Measurements from ENCODE around the gene TSHB. TPM values are rescaled to one million over a fixed set of nuclear protein-coding genes. Genes with fewer than 3 reads are reported as not detected.
"Not testable (repeated sequence)": the region's sequence is repeated elsewhere in the genome, so short reads cannot be mapped to it uniquely, and the experiment has no call there.

TSHB gene
- polyA plus RNA-seq (ENCODE audit: insufficient read length in 3 of 3) = under 1 TPM in 1 of 3 donors, not detected in 2; 0.61 TPM

DNA sequence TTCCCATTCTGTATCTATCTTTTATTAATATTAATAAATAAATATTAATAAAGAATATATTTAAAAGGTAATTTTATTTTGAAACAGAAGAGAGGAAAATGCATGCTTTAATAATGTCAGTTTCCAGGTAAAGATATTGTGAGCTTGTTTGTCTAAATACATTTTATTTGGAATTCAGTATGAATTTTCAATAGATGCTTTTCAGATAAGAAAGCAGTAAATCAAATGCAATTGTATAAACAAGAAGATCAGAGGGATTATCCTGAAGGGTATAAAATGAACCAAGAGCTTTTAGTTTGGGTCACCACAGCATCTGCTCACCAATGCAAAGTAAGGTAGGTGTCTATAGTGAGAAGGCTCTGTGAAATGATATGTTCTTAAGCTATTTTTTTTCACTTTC is at the start of gene TSHB:
TSS of gene TSHB (plus strand) at position 301 of the 400 bp plus-strand sequence. CDS start 3,537 bp downstream, outside the sequence.
- DNase-seq (ENCODE audit: low read depth in 3 of 3, low spot score in 2 of 3) = no peak

DNA sequence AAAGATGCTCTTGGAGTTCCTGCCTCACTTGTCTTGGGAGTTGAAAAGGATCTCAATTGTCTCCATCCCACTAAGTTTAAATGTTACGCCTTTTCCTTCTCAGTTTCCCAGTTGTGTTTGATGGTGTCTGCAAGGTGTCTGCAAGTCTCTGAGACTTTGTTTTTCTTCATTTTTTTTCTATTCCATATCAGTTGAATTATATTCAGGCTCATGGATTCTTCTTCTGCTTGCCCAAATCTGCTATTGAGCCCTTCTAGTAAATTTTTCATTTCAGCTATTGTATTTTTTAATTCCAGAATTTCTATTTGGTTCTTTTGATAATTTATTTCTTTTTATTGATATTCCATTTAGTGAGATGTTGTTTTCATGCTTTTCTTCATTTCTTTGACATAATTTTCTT is 47.4 kb upstream of the TSHB start:
- DNase-seq (ENCODE audit: low read depth in 3 of 3, low spot score in 2 of 3) = no peak

DNA sequence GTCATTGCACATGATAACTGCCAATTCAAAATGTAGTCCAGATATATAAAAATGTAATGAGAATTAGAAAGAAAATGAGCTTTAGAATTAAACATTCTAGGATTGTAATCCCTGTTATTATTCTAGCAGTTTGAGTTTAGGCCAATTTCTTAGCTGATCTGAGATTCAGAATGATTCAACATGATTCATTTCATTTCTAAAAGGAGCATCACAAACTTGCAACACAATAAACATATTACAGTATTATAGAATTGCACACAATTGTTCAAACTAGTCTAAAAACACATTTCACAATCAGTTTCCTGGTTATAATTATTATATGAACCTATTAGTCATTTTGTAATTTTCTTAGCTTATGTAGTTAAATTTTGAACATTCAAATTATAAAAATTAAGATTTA is 43.3 kb upstream of the TSHB start:
- DNase-seq (ENCODE audit: low read depth in 3 of 3, low spot score in 2 of 3) = no peak

DNA sequence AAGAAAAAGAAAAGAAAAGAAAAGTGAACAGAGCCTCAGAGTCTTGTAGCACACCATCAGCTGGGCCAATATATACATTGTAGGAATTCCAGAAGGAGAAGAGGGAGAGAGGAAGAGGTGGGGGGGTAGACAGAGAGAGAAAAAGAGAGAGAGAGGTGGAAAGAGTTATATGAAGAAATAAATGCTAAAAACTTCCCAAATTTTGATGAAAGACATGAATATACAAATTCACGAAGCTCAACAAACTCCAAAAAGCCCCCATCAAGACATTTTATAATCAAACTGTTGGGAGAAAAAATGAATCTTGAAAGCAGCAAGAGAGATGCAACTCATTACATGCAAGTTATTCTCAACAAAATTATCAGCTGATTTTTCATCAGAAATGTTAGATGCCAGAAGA is 41.5 kb upstream of the TSHB start:
- DNase-seq (ENCODE audit: low read depth in 3 of 3, low spot score in 2 of 3) = no peak

DNA sequence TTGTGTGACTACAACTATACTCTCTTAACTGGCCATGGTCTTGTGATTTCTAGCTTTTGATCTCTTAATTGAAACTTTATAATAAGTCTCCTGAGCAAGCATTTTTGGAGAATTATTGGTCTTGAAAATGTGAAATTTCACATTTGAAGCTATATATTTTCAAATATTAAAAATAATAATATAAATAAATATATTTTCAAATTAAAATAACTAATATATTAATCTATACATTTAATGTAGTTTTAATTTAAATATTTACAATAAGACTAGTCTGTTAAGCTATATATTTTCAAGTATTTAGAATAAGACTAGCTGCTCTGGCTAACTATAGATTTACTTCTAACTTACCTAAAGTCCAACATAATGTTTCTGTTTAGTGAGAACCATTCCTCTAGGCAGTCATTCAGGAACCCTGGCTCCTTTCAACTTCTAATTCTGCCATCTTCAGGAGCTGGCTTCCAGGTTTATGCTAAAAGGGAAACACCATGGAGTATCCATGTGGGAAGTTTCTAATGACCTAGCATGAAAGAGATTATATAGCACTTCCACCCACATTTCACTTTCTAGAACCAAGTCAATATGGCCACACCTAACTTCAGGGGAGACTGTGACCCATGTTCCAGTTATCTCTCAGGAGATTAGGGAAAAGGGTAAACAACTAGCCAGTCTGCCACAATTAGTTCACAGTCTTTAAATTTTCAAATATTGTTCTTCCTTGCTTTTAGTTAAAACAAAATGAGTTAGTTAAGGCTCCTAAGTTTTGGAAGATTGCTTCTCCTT is 31.9 kb upstream of the TSHB start:
- no peak for DNase-seq (ENCODE audit: low read depth in 3 of 3, low spot score in 2 of 3)

DNA sequence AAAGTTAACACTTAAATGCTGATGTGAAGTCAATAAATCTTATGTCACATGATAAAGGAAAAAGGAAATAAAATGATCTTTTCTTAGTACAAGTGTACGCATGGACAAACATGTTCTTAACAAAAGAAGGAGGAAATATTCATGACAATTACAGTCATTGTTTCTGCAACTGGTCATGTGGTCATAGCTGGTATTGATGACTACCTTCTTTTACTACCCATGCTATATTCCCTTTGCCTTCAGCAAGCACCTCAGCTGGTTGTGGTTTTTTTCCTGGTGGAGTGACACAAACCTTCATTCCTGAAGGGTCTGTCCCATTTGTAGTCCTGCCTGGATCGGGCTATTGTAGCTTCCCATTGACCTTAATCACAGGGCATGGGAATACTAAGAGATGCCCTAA is 23.4 kb upstream of the TSHB start:
- no peak for DNase-seq (ENCODE audit: low read depth in 3 of 3, low spot score in 2 of 3)

DNA sequence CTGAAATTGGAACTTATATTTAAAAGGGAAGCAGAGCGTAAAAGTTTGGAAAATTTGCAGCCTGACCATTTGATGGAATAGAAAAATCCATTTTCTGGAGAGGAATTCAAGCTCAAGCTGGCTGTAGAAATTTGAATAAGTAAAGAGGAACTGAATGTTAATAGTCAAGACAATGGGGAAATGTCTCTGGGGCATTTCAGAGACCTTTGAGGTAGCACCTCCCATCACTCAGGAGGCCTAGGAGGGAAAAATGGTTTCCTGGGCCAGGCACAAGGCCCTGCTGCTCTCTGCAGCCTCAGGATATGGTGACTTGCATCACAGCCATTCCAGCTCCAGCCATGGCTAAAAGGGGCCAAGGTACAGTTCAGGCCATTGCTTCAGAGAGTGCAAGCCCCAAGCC is 17.6 kb upstream of the TSHB start:
- DNase-seq (ENCODE audit: low read depth in 3 of 3, low spot score in 2 of 3) = no peak

DNA sequence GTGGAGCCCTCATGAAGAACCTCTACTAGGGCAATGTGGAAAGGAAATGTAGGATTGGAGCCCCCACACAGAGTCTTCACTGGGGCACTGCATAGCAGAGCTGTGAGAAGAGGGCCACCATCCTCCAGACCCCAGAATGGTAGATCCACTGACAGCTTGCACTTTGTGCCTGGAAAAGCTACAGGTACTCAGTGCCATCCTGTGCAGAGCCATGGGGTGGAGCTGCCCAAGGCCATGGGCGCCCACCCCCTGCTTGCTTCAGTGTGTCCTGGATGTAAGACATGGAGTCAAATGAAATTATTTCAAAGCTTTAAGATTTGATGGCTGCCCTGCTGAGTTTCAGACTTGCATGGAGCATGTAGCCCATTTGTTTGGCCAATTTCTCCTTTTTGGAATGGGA is 17.2 kb upstream of the TSHB start:
- no peak for DNase-seq (ENCODE audit: low read depth in 3 of 3, low spot score in 2 of 3)

DNA sequence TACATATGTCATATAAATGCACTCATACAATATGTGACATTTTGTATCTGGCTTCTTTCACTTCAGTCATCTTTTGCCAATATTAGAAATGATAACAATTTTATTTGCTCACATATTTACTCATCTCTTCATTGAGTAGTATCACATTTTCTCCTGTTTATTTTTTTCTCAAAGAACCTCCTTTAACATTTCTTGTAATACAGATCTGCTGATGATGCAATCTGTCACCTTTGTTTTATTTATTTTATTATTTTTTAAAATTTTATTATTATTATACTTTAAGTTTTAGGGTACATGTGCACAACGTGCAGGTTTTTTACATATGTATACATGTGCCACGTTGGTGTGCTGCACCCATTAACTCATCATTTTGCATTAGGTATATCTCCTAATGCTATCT is 15.8 kb upstream of the TSHB start:
- DNase-seq (ENCODE audit: low read depth in 3 of 3, low spot score in 2 of 3) = no peak

DNA sequence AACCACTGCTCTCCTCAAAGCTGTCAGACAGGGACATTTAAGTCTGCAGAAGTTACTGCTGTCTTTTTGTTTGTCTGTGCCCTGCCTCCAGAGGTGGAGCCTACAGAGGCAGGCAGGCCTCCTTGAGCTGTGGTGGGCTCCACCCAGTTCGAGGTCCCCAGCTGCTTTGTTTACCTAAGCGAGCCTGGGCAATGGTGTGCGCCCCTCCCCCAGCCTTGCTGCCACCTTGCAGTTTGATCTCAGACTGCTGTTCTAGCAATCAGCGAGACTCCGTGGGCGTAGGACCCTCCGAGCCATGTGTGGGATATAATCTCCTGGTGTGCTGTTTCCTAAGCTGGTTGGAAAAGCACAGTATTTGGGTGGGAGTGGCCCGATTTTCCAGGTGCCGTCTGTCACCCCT is 10.1 kb upstream of the TSHB start:
- DNase-seq (ENCODE audit: low read depth in 3 of 3, low spot score in 2 of 3) = not testable (repeated sequence)

DNA sequence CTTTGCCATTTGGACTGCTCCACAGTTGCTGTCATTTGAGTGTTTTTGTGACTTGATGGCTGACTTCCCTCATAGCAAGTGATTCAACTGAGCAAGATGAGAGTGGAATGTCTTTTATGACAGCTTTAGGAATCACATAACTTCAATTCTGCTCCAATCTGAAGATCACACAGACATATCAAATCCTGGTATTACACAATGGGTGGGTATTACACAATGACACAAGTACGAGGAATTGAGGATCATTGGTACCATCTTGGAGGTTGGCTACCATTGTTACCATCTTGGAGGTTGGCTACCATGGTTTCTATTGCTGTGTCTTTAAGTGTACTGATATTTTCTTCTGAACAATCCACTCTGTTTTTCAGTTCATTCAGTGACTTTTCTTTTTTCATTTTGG is 8.5 kb upstream of the TSHB start:
- no peak for DNase-seq (ENCODE audit: low read depth in 3 of 3, low spot score in 2 of 3)

DNA sequence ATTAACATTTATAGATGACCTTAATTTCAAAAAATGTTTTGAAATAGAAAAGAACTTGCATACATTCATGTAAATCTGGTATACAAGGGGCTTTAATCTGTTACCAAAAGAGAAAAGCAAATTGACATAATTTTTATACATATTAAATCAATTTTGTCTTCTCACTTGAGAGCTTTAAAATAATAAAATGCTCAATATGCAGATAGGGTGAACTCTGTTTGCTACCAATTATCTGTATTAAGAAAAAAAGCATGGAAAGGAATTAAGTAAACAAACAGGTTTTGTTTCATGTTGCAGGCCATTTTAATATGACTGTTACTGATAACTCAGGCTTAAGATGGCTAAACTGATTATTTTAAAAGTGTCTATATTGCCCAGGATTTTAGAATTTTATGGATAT is 6.0 kb upstream of the TSHB start:
- DNase-seq (ENCODE audit: low read depth in 3 of 3, low spot score in 2 of 3) = no peak

DNA sequence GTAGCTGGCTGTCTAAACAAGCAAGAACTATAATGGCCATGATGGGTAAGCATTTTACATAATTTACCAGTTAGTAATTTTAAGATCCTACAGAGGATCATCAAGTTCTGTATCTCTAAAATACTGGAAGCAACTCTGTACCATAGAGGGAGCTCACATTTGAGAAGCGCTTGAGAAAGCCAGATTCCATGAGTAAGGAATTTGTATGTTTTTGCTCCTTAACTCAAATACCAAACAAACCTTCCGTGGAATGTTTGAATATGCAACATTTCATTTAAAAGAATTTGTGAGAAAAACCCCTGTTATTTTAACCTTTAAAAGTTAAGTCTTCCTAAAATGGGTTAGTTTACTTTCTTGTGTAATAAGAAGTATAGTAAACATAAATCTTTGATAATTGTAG is 2.0 kb downstream of the TSHB start:
- DNase-seq (ENCODE audit: low read depth in 3 of 3, low spot score in 2 of 3) = no peak

DNA sequence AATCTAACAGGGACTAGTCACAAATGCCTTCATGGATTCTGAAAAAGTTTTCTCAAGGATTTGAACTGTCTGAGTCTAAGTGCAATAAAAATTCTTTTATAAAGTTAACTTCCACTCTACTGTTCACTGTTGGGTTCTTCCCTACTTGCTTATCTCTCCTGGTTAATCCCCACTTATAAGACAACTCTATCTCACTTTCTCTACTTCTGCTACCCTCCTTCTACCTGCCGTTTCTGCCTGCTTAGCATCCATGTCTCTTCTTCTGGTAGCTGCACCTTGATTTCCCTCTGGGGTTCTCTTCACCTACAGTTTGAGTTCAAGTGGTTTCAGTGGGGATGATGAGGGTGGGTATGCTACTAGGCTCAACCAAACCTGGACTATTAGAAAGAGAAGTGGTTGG is 6.0 kb downstream of the TSHB start:
- no peak for DNase-seq (ENCODE audit: low read depth in 3 of 3, low spot score in 2 of 3)

DNA sequence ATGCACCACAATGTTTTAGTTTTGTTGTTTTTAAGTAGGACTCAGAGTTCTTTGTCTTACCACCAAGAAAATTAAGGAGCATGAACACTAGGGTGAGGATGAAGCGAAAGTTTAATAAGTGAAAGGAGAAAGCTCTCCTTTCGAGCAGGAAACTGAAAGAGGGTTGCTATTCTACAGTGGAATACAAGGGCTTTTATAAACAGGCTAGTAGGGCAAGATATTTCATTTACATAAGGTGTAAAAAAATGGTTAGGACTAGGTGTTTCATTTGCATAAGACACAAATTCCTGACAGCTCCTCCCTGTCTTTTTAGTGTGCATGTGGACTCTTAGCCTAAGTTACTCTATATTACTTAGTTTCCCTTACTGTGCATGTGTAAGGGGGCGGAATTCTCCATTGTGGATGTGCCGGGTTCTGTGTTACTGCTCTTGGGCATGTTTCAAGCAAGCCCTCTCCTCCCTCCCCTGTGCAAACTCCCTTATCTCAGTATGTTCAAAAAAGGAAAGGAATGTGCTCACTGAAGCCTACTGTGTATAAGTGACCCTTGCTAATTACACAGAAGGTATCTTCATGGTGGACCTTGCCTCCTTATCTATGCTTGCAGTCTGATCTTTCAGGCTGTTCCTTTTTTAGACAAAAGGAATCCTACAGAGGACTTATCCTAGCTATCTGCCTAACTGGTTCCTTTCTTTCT is 7.3 kb downstream of the TSHB start:
- no peak for DNase-seq (ENCODE audit: low read depth in 3 of 3, low spot score in 2 of 3)

DNA sequence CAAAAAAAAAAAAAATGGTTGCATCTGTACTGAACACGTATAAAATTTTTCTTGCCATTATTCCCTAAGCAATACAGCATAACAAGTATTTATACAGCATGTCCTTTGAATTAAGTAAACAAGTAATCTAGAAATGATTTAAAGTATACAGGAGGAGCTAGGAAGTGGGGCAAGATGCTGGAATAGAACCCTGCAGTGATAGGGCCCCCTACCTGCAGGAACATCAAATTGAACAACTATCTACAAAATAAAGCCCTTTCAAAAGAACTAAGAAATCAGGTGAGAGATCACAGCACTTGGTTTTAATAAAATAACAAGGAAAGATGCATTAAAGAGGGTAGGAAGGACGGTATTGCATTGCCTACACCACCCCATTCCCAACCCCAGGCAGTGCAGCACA is 10.9 kb downstream of the TSHB start:
- no peak for DNase-seq (ENCODE audit: low read depth in 3 of 3, low spot score in 2 of 3)

DNA sequence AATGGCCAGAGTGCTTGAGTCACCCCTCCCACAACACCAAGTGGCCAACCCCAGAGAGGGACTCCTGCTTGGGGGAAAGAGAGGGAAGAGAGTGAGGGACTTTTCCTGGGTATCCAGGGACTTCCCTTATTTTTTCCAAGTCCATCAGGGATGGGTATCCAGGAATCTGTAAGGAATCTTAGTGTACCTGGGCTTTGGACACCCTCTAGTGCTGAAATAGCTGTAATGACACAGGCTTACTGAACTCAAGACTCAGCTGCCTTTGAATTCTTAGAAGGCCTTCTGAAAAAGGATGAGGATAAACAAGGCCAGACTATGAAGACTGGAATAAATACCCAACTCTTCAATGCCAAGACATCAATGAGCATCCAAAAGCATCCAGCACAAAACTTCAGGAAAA is 12.0 kb downstream of the TSHB start:
- no peak for DNase-seq (ENCODE audit: low read depth in 3 of 3, low spot score in 2 of 3)

DNA sequence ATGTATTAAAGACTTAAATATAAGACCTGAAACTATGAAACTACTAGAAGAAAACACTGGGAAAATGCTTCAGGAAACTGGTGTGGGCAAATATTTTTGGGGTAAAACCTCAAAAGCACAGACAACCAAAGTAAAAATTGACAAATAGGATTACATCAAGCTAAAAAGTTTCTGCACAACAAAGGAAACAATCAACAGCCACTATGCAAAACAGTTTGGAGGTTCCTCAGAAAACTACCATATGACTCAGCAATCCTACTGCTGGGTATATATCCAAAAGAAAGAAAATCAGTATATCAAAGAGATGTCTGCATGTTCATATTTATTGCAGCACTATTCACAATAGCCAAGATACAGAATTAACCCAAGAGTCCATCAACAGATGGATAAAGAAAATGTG is 17.1 kb downstream of the TSHB start:
- DNase-seq (ENCODE audit: low read depth in 3 of 3, low spot score in 2 of 3) = no peak

DNA sequence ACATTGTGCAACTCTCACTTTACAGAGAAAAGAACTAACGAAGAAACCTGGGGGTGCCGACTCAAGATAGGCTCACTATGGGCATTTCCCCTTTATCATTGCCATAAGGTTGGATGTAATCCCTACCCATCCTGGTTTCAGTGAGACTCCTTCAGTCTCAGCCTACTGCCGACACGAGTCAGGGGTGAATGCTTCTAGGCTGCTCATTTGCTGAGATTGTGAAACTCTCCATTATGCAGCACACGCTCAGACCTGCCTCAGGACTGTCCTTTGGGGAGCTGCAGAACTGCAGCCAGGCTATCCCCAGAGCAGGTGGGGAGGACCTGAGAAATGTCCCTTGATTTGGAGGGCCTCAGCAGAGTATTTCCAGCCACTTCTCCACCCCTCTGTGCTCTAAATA is 22.2 kb downstream of the TSHB start:
- no peak for DNase-seq (ENCODE audit: low read depth in 3 of 3, low spot score in 2 of 3)

DNA sequence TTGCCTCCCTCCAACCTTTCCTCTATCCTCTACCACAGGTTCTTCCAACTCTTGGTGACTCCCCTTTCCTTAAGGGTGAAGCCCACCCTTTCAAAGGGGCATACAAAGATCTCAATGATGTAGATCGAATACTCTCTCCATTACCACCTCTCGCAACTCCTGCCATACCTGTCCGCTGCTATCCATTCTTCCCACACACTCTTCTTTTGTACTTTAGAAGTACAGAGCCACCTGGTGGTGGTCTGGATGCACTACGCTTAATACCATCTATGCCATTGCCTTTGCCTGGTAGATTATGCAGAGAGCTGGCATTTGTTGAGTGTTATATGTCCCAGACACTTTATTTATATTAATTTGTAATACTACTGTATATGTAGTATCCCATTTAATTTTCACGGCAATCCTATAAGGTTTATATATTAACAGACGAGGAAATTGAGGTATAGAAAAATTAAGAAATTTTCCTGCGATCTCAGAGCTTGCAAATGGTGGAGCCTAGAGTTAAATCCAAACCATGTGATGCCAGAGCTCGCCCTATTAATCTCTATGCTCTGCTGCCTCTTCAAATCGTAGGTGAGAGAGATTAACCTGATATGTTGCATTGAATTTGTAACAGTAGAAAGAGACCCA is 22.9 kb downstream of the TSHB start:
- DNase-seq (ENCODE audit: low read depth in 3 of 3, low spot score in 2 of 3) = no peak

DNA sequence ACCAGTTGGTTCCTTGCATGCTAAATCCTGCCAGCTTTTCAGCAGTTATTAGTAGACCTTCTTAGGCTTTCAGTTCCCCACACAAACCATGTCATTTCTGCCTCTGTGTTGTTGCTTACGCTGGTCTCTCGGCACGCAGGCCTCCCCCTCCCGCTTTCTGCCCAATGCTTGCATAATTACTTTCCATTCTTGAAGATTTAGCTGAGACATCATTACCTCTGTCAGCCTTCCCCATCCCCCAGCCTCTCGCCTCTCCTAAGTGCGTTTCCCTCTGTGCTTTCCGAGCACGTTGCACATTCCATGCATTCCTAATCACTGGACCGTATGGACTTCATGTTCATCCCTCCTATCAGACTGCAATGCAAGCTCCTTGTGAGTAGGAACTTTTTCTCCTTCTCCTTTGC is 26.8 kb downstream of the TSHB start:
- DNase-seq (ENCODE audit: low read depth in 3 of 3, low spot score in 2 of 3) = peak; percentile 53 to 83 (median 64)

Measured in right renal cortex interstitium (tissue), 3 donors.